ENCODE measurements around the gene FLCN. TPM values are rescaled to one million over a fixed set of nuclear protein-coding genes. Genes with fewer than 3 reads are reported as not detected.
A peak's percentile ranks its signal among the peaks of the same experiment; 100 is the strongest.

The FLCN gene
- total and polyA plus RNA-seq, 2 of the 13 experiments (the other 11 are each of a cell fraction or from before 2014, with no cell fraction given): 16.6 to 24.9 TPM

GRCh38 chr17:17206124-17206912, 30.6 kb downstream of the FLCN start, which contains the start of gene PLD6 (continued):
- TF ChIP-seq, protein P1, sequence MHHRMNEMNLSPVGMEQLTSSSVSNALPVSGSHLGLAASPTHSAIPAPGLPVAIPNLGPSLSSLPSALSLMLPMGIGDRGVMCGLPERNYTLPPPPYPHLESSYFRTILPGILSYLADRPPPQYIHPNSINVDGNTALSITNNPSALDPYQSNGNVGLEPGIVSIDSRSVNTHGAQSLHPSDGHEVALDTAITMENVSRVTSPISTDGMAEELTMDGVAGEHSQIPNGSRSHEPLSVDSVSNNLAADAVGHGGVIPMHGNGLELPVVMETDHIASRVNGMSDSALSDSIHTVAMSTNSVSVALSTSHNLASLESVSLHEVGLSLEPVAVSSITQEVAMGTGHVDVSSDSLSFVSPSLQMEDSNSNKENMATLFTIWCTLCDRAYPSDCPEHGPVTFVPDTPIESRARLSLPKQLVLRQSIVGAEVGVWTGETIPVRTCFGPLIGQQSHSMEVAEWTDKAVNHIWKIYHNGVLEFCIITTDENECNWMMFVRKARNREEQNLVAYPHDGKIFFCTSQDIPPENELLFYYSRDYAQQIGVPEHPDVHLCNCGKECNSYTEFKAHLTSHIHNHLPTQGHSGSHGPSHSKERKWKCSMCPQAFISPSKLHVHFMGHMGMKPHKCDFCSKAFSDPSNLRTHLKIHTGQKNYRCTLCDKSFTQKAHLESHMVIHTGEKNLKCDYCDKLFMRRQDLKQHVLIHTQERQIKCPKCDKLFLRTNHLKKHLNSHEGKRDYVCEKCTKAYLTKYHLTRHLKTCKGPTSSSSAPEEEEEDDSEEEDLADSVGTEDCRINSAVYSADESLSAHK (CRISPR knock-in tag; IDR thresholded peaks at IDR 0.05; ENCODE audit: borderline replicate concordance): no peak
- TF ChIP-seq TFDP1 (CRISPR knock-in tag; IDR thresholded peaks at IDR 0.05; ENCODE audit: borderline replicate concordance): peak; percentile 90
- peak; percentile 96; the same call in 1 of the 2 replicates for TF ChIP-seq AKAP8 (CRISPR knock-in tag; IDR thresholded peaks at IDR 0.05)
- TF ChIP-seq NCOR1 (IDR thresholded peaks at IDR 0.05; ENCODE audit: borderline replicate concordance, low read length): peak; percentile 57; the same call in 1 of the 2 replicates
- no peak for TF ChIP-seq ZNF615 (CRISPR knock-in tag; IDR thresholded peaks at IDR 0.05; ENCODE audit: borderline replicate concordance)
- TF ChIP-seq ZNF230 (CRISPR knock-in tag; IDR thresholded peaks at IDR 0.05): no peak; the same call in none of the 2 replicates
- TF ChIP-seq GABPA (IDR thresholded peaks at IDR 0.05; ENCODE audit: low read depth, low read length): no peak; the same call in 1 of the 2 replicates
- TF ChIP-seq GABPA (CRISPR knock-in tag; IDR thresholded peaks at IDR 0.05; ENCODE audit: low read depth): no peak
- TF ChIP-seq, protein P2, sequence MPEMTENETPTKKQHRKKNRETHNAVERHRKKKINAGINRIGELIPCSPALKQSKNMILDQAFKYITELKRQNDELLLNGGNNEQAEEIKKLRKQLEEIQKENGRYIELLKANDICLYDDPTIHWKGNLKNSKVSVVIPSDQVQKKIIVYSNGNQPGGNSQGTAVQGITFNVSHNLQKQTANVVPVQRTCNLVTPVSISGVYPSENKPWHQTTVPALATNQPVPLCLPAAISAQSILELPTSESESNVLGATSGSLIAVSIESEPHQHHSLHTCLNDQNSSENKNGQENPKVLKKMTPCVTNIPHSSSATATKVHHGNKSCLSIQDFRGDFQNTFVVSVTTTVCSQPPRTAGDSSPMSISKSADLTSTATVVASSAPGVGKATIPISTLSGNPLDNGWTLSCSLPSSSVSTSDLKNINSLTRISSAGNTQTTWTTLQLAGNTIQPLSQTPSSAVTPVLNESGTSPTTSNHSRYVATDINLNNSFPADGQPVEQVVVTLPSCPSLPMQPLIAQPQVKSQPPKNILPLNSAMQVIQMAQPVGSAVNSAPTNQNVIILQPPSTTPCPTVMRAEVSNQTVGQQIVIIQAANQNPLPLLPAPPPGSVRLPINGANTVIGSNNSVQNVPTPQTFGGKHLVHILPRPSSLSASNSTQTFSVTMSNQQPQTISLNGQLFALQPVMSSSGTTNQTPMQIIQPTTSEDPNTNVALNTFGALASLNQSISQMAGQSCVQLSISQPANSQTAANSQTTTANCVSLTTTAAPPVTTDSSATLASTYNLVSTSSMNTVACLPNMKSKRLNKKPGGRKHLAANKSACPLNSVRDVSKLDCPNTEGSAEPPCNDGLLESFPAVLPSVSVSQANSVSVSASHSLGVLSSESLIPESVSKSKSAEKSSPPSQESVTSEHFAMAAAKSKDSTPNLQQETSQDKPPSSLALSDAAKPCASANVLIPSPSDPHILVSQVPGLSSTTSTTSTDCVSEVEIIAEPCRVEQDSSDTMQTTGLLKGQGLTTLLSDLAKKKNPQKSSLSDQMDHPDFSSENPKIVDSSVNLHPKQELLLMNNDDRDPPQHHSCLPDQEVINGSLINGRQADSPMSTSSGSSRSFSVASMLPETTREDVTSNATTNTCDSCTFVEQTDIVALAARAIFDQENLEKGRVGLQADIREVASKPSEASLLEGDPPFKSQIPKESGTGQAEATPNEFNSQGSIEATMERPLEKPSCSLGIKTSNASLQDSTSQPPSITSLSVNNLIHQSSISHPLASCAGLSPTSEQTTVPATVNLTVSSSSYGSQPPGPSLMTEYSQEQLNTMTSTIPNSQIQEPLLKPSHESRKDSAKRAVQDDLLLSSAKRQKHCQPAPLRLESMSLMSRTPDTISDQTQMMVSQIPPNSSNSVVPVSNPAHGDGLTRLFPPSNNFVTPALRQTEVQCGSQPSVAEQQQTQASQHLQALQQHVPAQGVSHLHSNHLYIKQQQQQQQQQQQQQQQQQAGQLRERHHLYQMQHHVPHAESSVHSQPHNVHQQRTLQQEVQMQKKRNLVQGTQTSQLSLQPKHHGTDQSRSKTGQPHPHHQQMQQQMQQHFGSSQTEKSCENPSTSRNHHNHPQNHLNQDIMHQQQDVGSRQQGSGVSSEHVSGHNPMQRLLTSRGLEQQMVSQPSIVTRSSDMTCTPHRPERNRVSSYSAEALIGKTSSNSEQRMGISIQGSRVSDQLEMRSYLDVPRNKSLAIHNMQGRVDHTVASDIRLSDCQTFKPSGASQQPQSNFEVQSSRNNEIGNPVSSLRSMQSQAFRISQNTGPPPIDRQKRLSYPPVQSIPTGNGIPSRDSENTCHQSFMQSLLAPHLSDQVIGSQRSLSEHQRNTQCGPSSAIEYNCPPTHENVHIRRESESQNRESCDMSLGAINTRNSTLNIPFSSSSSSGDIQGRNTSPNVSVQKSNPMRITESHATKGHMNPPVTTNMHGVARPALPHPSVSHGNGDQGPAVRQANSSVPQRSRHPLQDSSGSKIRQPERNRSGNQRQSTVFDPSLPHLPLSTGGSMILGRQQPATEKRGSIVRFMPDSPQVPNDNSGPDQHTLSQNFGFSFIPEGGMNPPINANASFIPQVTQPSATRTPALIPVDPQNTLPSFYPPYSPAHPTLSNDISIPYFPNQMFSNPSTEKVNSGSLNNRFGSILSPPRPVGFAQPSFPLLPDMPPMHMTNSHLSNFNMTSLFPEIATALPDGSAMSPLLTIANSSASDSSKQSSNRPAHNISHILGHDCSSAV (CRISPR knock-in tag; IDR thresholded peaks at IDR 0.05; ENCODE audit: borderline replicate concordance): no peak
- peak; percentile 80 for TF ChIP-seq ZNF501 (CRISPR knock-in tag; IDR thresholded peaks at IDR 0.05)
- no peak; the same call in 1 of the 2 replicates for TF ChIP-seq ZNF773 (CRISPR knock-in tag; IDR thresholded peaks at IDR 0.05; ENCODE audit: borderline replicate concordance)
- TF ChIP-seq ZNF329 (CRISPR knock-in tag; IDR thresholded peaks at IDR 0.05; ENCODE audit: low read depth): peak; percentile 84; the same call in 1 of the 2 replicates
- TF ChIP-seq TRIM24 (CRISPR knock-in tag; IDR thresholded peaks at IDR 0.05): 0 out of 2 replicates have a peak, but pooled peaks have one; percentile 17
- no peak for TF ChIP-seq ZNF180 (CRISPR knock-in tag; IDR thresholded peaks at IDR 0.05; ENCODE audit: borderline replicate concordance, low read depth)
- TF ChIP-seq ZNF674 (CRISPR knock-in tag; IDR thresholded peaks at IDR 0.05; ENCODE audit: low read depth): peak; percentile 90
- TF ChIP-seq SRF (IDR thresholded peaks at IDR 0.05; ENCODE audit: low read depth, low read length): no peak
